Type B pancreatic cell (in vitro differentiated cells): ENCODE results near the gene TM9SF1. TPM values are rescaled to one million over a fixed set of nuclear protein-coding genes. Genes with fewer than 3 reads are reported as not detected.
"Not testable (repeated sequence)": the region's sequence is repeated elsewhere in the genome, so short reads cannot be mapped to it uniquely, and the experiment has no call there.

ENCODE experiments used
- DNase-seq: peaks from one replicate; pipeline ENCODE4 v3.0.0; 2021; ENCODE audit warnings: mixed read lengths; ENCODE audit not compliant: unreplicated experiment; ENCODE audit errors: extremely low spot score
- H3K27ac Mint-ChIP-seq: 2 replicates; pipeline ENCODE4 v1.8.0; 2021; ENCODE audit warnings: mild to moderate bottlenecking, mixed read lengths
- H3K27me3 Mint-ChIP-seq: 2 replicates; pipeline ENCODE4 v1.8.0; 2021; ENCODE audit warnings: mixed read lengths
- H3K36me3 Mint-ChIP-seq: 2 replicates; pipeline ENCODE4 v1.8.0; 2021; ENCODE audit warnings: mixed read lengths
- H3K4me1 Mint-ChIP-seq: one replicate; pipeline ENCODE4 v1.8.0; 2021; ENCODE audit warnings: mixed read lengths; ENCODE audit not compliant: unreplicated experiment
- H3K4me3 Mint-ChIP-seq: 2 replicates; pipeline ENCODE4 v1.8.0; 2021; ENCODE audit warnings: mild to moderate bottlenecking, mixed read lengths
- H3K9me3 Mint-ChIP-seq: 2 replicates; pipeline ENCODE4 v1.8.0; 2021; ENCODE audit warnings: mixed read lengths
- total RNA-seq: library from RNA; stranded (reverse); gene quantifications from 2 replicates; pipeline ENCODE4 v1.2.1, GENCODE V29; 2021; ENCODE audit warnings: low replicate concordance
- TF ChIP-seq, protein P1 (sequence below): fragments of 200-600 bp; sonication (generic); conservative IDR thresholded peaks from 2 replicates; pipeline ENCODE4 v1.5.0; 2021; ENCODE audit warnings: antibody characterized with exemption, mild to moderate bottlenecking

TM9SF1 gene
- total RNA-seq, 1 donor from 2014 or later = 50.5 TPM

- Mint-ChIP-seq H3K27ac (peak overlapping the region; percentile 51), H3K4me3 (no peak overlapping the region), H3K27me3 (no peaks in the 10 kb centered on the region), H3K4me1 (peaks cover 19% of the 10 kb centered on the region), H3K36me3 (peaks cover 6% of the 10 kb centered on the region), H3K9me3 (no peaks in the 10 kb centered on the region)
- TF ChIP-seq, protein P1, sequence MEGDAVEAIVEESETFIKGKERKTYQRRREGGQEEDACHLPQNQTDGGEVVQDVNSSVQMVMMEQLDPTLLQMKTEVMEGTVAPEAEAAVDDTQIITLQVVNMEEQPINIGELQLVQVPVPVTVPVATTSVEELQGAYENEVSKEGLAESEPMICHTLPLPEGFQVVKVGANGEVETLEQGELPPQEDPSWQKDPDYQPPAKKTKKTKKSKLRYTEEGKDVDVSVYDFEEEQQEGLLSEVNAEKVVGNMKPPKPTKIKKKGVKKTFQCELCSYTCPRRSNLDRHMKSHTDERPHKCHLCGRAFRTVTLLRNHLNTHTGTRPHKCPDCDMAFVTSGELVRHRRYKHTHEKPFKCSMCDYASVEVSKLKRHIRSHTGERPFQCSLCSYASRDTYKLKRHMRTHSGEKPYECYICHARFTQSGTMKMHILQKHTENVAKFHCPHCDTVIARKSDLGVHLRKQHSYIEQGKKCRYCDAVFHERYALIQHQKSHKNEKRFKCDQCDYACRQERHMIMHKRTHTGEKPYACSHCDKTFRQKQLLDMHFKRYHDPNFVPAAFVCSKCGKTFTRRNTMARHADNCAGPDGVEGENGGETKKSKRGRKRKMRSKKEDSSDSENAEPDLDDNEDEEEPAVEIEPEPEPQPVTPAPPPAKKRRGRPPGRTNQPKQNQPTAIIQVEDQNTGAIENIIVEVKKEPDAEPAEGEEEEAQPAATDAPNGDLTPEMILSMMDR = no peak
- no peak for DNase-seq
These were observed 33.7 kb upstream of the TM9SF1 start for GRCh38 chr14:24228902-24229301.

GRCh38 chr14:24226473-24226872 is 31.2 kb upstream of the TM9SF1 start:
- no peak overlapping the region for H3K4me3 Mint-ChIP-seq
- TF ChIP-seq, protein P1 = no peak
- H3K4me1 Mint-ChIP-seq = peaks cover 12% of the 10 kb centered on the region
- H3K9me3 Mint-ChIP-seq = no peaks in the 10 kb centered on the region
- no peak overlapping the region for H3K27ac Mint-ChIP-seq
- no peaks in the 10 kb centered on the region for H3K27me3 Mint-ChIP-seq
- DNase-seq = no peak
- peaks cover 6% of the 10 kb centered on the region for H3K36me3 Mint-ChIP-seq

- Mint-ChIP-seq H3K36me3 (peaks cover 6% of the 10 kb centered on the region), H3K27ac (no peak overlapping the region), H3K27me3 (no peaks in the 10 kb centered on the region), H3K4me1 (peaks cover 6% of the 10 kb centered on the region), H3K4me3 (no peak overlapping the region), H3K9me3 (no peaks in the 10 kb centered on the region)
- TF ChIP-seq, protein P1 = no peak
- no peak for DNase-seq
These were observed 29.4 kb upstream of the TM9SF1 start for GRCh38 chr14:24224618-24225071.

DNA sequence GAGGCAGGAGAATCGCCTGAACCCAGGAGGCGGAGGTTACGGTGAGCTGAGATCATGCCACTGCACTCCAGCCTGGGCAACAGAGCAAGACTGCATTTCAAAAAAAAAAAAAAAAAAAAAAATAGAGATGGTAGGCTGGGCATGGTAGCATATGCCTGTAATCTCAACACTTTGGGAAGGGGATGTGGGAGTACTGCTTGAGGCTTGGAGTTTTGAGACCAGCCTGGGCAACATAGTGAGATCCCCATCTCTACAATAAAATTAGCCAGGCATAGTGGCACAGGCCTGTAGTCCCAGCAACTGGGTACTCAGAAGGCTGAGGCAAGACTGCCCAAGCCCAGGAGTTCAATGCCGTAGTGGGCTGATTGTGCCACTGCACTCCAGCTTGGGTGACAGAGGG is 27.7 kb upstream of the TM9SF1 start:
- not testable (repeated sequence) for H3K4me1 Mint-ChIP-seq, H3K9me3 Mint-ChIP-seq, H3K27ac Mint-ChIP-seq, H3K4me3 Mint-ChIP-seq, H3K27me3 Mint-ChIP-seq, DNase-seq
- peaks cover 11% of the 10 kb centered on the region for H3K36me3 Mint-ChIP-seq

DNA sequence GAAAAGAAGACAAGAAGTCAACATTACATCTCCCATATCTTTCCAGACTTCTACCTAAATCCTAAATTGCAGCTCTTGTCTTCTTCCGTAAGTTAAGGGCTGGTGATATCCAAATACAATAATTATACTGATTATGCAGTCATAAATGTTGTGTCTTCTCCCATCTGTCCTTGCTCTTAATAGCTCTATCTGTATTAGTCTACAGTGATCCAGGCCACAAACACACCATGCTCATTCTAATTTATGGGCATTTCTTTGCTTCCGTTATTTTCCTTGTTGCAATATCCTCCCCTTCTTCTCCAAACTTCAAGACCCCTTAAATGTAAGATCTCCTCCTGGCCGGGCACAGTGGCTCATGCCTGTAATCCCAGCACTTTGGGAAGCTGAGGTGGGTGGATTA is 24.3 kb upstream of the TM9SF1 start:
- H3K27ac Mint-ChIP-seq = no peak overlapping the region
- H3K9me3 Mint-ChIP-seq = no peaks in the 10 kb centered on the region
- TF ChIP-seq, protein P1 = no peak
- peaks cover 9% of the 10 kb centered on the region for H3K4me1 Mint-ChIP-seq
- H3K27me3 Mint-ChIP-seq = no peaks in the 10 kb centered on the region
- peaks cover 6% of the 10 kb centered on the region for H3K36me3 Mint-ChIP-seq
- no peak overlapping the region for H3K4me3 Mint-ChIP-seq
- no peak for DNase-seq

DNA sequence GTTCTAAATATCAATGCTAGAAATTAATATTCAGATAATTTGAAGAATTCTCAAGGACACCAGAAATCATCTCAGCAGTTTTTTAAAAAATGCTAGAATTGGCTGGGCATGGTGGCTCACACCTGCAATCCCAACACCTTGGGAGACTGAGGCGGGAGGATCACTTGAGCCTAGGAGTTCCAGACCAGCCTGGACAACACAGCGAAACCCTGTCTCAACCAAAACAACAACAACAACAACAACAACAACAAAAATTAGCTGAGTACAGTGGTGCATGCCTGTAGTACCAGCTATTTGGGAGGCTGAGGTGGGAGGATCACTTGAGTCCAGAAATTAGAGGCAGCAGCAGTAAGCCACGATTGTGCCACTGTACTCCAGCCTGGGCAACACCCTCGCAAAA is 23.8 kb upstream of the TM9SF1 start:
- peaks cover 13% of the 10 kb centered on the region for H3K4me1 Mint-ChIP-seq
- no peak overlapping the region for H3K27ac Mint-ChIP-seq
- no peaks in the 10 kb centered on the region for H3K9me3 Mint-ChIP-seq
- peaks cover 9% of the 10 kb centered on the region for H3K36me3 Mint-ChIP-seq
- TF ChIP-seq, protein P1 = no peak
- no peak overlapping the region for H3K4me3 Mint-ChIP-seq
- H3K27me3 Mint-ChIP-seq = no peaks in the 10 kb centered on the region
- no peak for DNase-seq

GRCh38 chr14:24216876-24217275 is 21.6 kb upstream of the TM9SF1 start:
- H3K27me3 Mint-ChIP-seq, H3K9me3 Mint-ChIP-seq, DNase-seq, H3K4me3 Mint-ChIP-seq, H3K27ac Mint-ChIP-seq: not testable (repeated sequence)
- Mint-ChIP-seq H3K4me1 (peaks cover 22% of the 10 kb centered on the region), H3K36me3 (peaks cover 14% of the 10 kb centered on the region)
